ENCODE results near the gene ARL5A.
"Not testable (repeated sequence)": the region's sequence is repeated elsewhere in the genome, so short reads cannot be mapped to it uniquely, and the experiment has no call there.

ARL5A gene, protein sequence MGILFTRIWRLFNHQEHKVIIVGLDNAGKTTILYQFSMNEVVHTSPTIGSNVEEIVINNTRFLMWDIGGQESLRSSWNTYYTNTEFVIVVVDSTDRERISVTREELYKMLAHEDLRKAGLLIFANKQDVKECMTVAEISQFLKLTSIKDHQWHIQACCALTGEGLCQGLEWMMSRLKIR

DNA sequence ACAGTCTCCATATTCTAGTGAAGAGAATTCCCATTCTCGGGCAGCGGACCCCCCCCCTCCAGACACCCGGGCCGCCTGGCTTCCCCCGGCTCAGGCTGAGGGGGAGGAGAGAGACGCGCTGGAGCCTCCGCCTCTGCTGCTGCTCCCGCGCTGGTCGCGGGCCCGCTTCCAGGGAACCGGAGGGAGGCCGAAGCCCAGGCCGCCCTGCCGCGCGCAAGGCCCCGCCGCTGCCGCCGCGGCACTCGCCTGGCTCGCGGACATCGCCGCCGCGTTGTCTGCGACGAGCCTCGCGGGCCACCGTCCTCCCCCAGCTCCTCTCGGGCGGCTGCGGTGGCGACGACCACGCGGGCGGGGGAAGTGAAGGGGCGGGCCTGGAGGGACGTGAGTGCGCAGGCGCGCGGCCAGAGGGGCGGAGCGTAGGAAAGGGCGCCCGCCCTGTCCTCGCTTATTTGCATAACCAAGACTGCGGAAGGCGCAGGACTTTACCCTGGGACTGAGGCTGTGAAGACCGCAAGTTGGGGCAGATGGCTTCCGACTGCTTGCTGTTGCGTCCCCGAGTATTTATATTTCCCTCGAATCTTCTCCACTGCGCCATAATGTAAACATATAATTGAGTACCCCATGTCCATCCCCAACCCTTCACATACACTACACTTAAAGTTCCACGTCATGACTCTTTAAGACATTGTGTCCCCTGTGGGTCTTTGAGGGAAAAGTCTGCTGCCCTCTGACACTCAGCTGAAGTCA is at the start of gene ARL5A:
ARL5A (minus strand) TSS at position 279 of the 747 bp plus-strand sequence; CDS start at position 34, 245 bp downstream.
- peak; percentile 95 for DNase-seq

DNA sequence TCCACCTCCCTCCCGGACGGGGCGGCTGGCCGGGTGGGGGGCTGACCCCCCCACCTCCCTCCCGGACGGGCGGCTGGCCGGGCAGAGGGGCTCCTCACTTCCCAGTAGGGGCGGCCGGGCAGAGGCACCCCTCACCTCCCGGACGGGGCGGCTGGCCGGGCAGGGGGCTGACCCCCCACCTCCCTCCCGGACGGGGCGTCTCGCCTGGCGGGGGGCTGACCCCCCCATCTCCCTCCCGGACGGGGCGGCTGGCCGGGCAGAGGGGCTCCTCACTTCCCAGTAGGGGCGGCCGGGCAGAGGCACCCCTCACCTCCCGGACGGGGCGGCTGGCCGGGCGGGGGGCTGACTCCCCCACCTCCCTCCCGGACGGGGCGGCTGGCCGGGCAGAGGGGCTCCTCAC is 47.4 kb upstream of the ARL5A start:
- not testable (repeated sequence) for DNase-seq

DNA sequence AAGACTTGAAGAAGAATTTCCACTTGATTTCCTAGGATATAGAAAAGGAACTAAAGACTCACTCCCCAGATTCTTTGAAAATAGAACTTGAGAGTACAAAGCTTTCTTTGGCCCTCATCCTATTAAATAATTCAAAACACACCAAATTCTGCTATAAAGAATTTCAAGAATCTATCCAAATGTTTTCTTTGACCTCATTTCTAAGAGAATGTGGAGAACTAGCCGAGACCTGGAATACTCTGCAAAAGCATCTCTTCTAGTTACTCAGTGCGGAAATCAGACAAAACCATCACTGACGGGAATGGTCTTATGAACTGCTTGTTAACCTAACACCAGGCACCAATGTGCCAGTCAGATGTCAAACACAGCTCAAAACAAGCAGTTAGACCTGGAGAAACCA is 44.2 kb upstream of the ARL5A start:
- no peak for DNase-seq

DNA sequence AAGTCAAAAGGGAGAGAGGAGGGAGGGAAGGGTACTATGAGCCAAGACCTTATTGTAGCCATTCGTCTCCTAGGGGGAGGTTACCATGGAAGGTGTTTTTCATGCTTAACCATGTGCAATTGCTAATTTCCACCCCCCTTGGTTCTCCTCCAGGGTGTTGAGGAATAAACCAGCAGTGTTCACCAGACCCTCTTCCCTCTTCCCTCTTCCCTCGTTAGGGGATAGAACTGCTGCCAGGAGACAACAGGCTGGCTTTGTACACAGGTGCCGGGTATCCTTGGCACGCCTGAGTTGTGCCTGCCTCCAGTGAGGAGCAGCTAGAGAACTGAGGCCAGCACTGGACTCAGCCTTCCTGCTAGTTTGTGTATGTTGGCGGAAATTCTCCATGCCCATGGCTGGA is 41.1 kb upstream of the ARL5A start:
- no peak for DNase-seq

DNA sequence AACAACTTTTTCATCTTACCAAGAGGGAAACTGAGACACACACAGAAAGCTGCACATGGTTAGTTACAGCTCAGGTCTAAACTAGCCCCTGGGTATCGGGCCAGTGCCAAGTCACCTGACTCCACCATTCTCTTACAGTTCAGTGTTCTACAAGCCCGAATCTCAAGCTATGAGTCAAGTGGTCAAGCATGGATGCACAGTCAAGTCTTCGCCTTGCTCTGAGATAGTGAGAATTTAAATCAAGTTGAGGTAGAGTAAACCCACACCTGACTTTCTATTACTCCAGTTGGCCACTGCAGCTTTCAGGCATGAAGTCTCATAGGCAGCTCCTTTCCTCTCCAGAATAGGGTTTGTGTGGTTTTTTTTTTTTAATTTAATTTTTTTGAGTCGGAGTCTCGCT is 34.5 kb upstream of the ARL5A start:
- DNase-seq = no peak

DNA sequence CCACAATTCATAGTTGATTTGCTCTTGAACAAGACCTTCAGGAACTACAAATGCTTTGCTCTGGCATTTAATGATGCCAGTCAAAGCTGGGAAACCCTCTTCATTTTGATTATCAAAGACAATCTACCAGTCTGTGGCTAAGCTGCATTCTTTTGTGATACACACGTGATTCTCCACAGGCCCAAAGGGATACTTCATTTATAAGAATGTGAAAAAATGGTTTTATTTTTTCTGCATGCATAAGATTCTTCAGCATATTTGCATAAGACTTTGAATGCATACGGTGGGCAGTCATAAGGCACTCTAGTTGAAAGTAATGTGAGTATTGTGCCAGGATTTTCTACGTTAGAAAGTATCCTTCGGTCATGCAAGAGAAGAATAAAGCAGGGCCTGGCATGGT is 33.0 kb upstream of the ARL5A start:
- no peak for DNase-seq

DNA sequence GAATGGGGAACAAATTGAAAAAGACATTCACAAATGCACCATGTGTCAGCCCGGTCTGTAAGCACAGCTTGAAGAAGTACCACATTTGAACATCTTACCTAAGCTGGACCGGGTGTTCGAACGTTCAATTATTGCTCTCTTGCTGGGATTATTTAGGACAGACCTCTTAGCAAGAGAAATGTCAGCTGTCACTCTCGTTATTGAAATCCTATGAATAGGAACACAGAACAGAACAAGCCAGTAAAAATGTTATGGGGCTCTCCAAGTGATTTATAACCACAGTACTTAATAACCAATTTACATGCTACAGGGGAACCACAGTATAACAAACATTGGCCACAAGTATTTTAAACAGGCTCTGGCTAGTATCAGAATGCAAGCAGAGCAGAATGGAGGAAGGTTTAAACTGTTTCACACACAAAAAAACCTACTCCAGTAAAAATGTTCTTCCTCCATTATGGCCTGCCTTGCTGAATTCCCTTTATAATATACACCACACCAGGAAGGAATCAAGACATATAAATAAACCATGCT is 32.5 kb upstream of the ARL5A start:
- no peak for DNase-seq

DNA sequence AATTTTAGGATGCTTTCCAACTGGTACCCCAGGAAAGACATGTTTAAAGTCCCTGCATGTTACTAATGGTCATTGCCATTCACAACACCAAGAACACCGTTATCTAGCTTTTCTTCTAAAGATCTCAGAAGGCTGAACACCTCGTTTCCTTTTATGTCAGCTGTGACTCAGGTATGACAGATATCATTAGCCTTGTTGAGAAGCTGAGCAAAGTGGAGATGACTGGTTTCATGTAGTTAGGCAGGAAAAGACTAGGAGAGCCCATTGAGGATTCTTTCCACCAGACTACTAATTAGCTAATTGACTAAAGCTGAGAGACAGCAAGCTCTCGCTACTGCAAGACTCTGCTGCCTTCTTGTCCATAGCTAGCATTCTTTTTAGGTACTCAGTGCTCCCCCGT is 32.0 kb upstream of the ARL5A start:
- no peak for DNase-seq

DNA sequence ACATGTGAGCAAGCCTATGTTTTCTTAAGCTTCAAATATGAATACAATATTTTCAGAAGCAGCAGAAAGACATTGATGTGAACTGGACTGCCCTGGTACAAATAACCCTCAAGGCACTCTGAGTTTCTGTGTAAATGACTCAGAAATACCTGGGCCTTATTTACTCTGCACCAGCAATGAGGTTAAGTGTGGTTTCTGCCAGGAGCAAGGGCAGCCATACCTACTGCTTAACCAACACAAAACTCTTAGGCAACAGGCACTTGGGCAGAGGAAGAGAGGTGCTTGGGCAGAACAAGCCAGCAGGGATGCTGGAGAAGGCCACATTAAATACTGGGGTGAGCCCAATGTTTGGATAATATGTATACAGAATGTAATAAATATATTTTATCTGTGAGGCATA is 29.4 kb upstream of the ARL5A start:
- DNase-seq = no peak

DNA sequence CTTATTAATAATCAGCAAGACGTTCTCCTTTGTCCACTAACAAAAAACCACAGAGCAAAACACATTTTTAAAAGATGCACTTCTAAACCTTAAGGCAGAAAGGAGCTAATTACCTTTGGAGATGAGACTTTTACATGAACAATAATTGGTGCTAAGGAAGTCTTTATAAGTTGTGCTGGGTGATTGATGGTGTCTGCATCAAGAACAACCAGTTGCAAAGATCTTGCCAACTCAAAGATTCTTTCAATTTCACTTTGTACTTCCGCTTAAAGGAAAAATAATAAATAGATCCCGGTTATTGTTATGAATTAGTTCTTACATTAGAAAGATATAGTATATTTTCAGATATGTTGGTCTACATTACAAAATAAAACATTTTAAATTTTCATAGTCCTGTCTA is 26.9 kb upstream of the ARL5A start:
- no peak for DNase-seq

DNA sequence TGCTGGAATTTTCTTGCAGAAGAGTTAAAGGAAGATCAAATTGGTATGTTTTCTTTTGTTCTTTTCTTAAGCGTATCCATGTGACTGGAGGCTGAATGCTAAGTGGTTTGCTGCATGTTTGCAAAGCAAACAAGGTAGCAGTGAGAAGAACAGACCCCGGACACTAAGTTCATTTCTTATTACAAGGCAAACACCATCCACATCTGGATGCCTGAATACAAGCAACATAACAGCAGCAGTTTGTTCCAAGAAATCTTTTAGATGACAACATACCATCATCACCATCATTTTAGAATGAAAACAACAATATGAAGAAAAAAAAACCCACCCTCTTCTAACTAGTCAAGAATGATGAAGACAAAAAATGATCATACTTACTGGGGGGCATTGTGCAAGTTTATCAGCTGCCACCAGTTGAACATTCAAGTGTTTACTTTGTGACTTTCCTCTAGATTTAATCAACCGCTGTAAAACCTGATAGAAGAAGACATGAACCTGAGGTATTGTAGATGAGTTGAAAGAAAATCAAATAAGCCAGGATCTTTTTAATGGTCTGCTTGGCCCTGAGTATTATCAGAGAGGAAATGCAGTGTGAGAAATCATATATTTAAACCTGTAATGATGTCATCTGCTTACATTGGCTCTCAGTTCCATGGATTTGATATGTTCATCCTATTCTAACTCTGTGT is 25.0 kb upstream of the ARL5A start:
- no peak for DNase-seq

DNA sequence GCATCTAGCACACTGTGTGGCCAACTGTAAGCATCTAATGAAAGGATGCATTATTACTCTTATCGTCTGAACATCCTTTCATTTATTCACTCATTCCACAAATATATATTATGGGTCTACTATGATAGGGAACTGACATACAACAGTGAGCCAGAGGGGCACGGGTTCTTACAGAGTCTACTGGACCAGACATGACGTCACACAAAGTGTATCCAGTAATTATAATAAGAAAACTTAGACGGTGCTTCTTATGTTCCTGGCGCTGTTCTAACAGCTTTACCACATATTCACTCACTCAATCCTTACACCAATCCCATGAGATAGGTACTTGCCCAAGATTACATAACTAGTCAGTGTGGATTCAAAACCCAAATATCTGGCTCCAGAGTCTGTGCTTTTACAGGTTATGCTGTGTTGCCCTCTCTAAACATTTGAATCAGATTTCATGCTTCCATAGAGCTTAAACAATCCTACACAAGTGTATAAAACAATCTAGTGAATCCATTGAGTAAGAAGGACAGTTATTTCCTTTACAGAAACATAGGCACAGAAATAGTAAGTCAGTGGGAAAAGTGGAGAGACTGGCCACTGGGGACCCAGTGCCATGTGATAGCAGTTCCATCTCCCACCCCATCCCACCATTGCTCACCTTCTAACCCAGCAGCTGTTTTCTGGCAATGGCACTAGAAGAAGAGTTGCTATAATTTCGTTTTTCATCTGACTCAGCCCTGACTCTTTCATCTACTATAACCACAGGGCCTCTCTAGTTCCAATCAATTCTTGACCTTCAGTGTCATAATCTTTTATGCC is 24.2 kb upstream of the ARL5A start:
- no peak for DNase-seq

DNA sequence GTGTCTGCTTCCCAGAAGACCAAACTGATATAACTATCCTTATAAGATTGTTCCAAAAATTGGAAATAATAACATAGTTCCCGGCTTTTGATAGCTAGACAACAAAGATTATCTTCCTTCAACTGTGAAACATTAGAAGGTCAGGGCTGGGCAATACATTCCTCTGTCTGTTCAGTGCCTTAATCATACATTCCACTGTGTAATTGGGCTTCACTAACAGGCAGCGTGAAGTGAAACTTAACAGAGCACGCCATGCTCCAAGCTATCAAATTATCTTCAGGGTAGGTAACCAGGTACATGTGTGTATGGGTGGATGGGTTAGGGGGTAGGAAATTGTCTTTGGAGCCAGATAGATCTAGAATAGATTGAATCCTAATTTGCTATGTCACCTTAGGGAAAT is 23.5 kb upstream of the ARL5A start:
- DNase-seq = no peak

DNA sequence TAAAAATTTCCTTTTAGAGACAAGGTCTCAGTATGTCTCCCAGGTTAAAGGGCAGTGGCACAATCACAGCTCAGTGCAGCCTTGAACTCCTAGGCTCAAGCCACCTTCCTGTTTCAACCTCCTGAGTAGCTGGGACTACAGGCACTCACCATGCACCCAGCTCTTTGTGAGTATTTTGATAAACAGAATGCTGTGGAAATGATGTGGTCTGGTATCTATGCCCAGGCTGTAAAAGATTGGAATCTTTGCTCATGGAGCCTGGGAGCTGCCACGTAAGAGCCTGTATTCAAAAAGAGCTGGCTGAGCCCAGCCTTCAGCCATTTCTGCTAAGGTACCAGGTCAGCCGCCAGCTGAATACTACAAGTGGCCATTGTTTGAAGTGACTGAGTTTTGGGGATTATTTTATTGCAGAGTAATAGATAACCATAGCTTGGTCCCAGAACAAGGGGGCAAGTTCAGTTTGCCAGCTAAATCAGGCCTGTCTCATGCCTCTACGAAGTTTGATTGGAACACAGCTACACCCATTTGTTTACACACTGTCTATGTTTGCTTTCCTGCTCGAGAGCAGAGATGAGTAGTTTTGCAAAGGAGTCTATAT is 21.3 kb upstream of the ARL5A start:
- no peak for DNase-seq

DNA sequence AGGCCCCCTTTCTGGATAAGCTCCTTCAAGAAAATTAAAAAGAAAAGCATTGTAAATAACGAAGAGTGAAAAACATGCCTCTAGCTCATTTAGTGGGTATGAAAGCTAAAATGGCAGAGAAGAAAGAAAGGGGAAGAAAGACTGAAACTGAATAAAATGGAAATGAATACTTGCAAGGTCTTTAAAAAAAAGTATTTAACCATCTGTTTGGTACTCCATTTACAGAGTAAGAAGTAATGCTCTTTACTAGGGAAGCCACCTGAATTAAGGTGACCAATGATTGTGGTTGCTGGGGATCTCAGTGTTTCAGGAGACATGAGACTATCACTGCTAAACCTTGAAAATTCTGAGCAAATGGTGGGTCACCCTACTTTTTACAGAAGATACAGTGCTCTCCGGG is 17.7 kb upstream of the ARL5A start:
- DNase-seq = no peak

DNA sequence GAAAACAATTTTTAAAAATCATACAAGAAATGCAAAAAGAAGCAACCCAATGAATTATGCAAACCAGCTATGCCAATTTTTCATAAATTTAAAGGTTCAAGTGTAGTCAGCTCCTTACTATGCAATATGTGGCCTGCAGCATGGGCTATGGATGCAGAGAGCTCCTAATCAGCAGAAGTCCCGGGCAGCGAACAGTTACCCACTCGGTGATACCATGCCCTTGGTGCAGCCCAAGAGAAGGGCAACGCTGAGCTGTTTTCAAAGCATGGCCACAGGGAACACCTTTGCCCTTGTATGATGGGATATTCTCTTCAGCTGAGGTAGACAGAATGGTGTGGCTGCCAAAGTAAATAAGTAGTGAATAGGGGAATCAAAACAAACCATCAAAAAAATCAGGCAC is 17.3 kb upstream of the ARL5A start:
- no peak for DNase-seq

DNA sequence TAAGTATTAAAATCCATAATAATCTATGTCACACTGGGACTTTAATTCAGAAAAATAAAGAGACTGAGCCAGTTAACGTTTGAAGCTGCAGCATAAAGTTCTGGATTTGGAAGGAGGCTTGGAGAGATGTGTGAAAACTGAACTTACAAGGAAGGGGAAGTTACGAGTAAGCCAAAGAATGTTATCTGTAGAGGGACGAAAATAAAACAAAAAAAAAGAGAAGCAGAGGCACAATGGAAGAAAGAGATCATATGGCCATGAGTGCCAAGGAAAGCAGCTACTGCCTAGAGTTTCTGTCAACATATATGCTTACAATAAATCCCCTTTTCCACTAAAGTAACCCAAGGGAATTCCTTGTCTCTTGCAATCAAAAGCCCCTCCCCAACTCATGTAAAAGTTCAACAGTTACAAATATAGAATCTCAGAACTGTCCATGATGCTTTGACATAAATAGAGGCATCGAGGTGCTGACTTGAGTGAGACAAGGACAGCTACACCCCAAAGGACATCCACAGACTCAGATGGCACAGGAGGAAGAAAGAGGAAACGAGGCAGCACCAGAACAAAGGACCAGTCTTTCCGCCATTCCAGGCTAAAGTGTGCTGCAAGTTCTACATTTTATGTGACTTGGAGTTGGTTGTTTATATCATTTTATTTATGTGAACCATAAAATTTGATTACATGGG is 16.1 kb upstream of the ARL5A start:
- no peak for DNase-seq

DNA sequence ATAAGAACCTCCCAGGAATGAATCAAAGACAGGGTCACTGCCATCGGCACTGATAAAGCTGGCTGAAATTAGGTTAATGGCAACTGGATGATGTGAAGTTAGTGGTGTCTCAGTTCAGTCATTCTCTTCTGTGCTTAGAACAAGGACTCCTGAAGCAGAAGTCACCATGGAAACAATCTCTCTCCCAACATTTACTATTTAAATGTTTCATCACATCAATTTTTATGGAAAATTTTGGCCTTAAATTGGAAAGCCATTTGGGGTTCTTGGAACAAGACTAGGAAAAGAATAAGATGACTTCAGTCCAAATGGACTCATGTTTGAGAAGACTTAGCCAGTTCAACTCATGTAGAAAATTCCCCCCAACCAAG is 15.5 kb upstream of the ARL5A start:
- no peak for DNase-seq

DNA sequence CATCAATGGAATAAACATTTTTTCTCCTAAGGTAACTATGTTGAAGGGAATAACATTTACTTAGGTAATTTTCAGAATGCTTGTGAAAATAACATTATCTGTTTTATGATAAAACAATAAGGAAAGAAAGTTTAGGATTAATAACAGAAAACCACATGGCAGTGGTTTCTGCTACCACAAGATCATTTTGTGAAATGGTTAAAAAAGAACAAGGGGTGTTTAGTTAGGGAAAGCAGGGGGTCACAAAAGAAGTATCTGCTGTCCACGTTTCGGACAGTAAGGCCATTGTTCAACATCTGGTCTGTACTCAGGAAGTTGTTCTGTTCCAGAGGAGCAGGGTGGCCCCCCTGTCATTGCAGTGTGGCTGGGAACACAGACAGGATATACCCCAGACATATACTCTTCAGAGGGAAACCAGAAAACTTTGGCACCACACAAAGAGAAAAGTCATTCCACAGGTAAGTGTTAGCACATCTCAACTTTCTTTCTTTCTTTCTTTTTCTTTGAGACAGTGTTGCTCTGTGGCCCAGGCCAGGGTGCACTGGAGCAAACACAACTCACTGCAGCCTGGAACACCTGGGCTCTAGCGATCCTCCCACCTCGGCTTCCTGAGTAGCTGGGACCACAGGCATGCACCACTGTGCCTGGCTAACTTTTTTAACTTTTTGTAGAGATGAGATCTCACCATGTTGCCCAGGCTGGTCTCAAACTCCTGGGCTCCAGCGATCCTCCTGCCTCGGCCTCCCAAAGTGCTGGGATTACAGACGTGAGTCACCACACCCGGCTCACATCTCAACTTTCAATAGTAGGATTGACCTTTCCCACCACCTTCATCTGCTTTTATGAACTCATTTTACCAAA is 14.8 kb upstream of the ARL5A start:
- DNase-seq = no peak

DNA sequence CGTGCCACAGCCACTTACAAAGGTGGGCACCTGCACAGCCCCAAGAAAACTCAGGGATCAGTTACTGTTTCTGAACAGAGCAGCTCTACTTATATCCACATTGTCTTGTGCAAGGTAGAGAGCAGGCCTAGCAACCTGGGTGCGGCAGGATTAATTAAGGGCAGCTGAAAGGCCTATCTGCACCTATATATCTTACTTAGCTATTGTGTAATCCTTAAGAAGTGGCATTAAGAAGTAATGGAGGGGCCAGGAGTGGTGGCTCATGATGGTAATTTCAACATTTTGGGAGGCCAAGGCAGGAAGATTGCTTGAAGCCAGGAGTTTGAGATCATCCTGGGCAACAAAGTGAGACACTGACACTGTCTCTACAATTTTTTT is 12.8 kb upstream of the ARL5A start:
- DNase-seq = no peak
